GM19468 (cell line): ENCODE measurements around the gene PROM1.

Source experiments
- ATAC-seq: cut with Tn5 transposase; IDR thresholded peaks from one replicate; pipeline ENCODE4 v1.9.1; 2021; ENCODE audit warnings: mild to moderate bottlenecking, moderate library complexity, moderate number of reproducible peaks; ENCODE audit not compliant: unreplicated experiment; ENCODE audit errors: extremely low read depth

PROM1 gene

GRCh38 chr4:15958562-15958961 lies 125.3 kb downstream of the PROM1 start:
- ATAC-seq: no peak

GRCh38 chr4:15956179-15956850 lies 127.5 kb downstream of the PROM1 start:
- no peak for ATAC-seq

- ATAC-seq: no peak
These were observed 128.2 kb downstream of the PROM1 start for GRCh38 chr4:15955670-15956069.

- ATAC-seq: no peak
These were observed 130.2 kb downstream of the PROM1 start for GRCh38 chr4:15953625-15954024.

DNA sequence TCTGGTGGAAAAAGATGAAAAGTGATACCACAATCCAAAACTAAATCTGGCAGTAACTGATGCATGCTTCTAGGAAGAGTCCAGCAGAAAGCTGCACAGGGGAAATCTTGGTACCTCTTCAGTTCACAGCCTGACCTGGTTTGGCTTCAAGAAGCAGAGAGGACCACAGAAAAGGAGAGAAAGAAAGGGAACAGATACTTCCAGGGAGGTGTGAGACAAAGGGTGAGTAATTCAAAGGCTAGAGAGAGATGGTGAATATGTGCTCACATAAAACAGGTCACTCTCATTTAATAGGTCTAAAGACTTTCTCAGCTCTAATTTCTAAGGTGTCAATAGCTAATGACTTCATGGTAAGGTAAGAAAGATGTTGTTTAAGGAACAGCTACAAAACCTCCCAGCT lies 132.0 kb downstream of the PROM1 start:
- no peak for ATAC-seq

DNA sequence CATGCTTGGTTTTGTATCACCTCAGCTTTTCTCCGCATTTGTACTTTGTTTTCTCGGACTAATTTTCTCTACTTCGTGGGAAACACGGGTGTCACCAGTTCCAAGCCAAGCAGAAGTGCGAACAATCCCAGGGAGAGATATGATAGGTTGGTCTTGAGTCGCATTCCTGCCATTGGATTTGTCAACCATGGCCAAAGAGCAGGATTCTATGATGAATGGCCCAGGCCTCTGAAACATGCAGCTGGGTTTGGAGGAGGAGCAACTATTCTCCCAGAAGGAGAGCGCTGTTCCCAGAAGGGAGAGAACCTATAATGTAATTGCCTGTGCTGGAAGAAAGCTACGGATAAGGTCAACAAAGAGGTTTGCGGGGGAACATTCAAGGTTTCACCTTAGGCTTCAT lies 135.0 kb downstream of the PROM1 start:
- no peak for ATAC-seq

DNA sequence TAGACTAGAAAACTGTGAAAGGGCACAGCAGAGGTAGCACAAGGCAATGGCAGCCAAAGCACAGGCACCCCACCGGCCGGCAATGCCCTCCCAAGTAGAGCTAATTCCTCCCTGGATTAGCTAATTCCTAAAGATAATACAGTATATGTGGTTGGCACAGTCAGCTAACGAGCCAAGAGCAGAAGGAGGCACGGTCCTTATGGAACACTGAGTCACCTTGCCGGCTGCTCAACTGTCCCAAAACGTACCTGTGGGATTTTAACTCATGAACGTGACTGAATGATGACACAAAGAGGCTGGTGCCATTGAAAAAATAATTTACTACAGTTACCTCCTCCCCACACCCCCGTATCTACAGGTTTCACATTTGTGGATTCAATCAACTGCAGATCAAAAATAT lies 136.1 kb downstream of the PROM1 start:
- ATAC-seq: no peak

GRCh38 chr4:15945516-15945915 lies 138.3 kb downstream of the PROM1 start:
- ATAC-seq: no peak

- ATAC-seq: no peak
These were observed 138.9 kb downstream of the PROM1 start for GRCh38 chr4:15944895-15945294.

DNA sequence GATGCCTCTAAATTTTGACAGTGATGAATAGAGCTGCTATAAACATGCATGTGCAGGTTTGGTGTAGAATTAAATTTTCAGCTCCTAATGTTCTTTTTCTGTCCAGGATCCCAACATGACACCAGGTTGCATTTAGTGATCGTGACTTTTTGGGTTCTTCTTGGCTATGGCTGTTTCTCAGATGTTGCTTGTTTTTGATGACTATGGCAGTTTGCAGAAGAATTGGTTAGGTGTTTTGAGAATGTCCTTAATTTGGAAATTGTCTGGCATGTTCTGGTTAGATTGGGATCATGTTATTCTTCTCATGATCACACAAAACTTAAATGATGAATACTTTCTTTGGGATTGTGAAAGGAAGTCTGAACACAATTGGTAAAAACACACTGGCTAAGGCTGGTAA lies 141.5 kb downstream of the PROM1 start:
- no peak for ATAC-seq

DNA sequence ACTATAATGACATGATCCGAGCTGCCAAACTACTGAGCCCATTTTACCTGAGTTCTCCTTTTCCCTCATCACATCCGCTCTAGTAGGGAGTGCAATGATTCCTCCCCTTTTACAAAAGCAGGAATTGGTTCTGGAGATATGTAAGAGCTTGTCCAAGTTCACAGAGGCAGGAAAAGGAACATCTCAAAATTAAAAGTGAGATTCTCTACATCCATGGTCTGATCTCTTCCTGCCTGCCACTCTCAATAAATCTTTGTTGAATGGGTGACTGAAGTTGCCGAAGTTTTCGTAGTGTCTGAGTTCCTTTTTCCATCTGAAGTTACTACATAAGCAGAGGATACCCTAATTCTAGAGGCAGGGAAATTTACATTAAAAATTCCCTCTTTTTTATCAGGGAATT lies 145.2 kb downstream of the PROM1 start, which contains the start of gene FGFBP1:
Gene FGFBP1 (minus strand): TSS at position 101 of the 400 bp plus-strand sequence. CDS start 2,108 bp downstream, outside the sequence.
- ATAC-seq: no peak

GRCh38 chr4:15938182-15938581 lies 145.6 kb downstream of the PROM1 start:
- ATAC-seq: no peak

- no peak for ATAC-seq
These were observed 147.3 kb downstream of the PROM1 start for GRCh38 chr4:15936495-15936894.

DNA sequence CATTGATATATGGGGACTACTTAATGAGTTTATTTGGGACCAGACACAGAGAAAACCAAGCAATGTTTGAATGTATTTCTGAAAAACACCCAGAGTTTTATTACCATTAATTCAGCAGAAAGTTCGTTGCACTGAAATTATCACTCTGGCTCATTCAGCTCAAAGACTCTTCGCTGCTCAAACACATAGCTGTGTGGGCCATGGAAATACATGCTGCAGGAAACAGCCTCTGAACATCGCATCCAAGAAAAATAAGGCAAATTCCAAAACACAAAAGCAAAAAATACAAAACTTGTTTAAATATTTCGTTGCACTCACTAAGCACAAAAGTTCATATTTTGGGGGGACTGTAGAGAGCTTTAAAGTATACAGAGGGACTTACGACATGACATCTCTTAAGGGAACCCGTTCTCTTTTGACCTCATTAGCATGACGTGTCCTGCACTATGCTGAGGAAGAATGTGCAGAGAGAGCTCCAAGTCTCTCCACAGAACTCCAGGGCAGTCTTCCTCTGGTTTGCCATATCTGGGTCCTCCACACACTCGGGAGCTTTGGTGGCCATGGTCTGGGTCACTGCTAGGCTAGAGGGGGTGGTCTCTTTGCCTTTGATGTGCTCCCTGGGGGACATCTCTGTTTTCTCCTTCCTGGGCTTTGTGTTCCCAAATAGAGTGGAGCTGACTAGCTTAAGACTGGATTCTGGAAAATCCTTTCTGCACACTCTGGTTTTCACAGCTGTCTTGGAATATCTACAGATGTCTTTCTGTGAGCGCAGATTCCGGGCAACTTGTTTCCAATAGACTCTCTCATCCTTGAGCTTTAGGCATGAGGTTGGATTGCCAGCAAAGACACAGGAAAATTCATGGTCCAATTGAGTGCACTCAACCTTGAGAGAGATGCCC lies 148.1 kb downstream of the PROM1 start:
- ATAC-seq: no peak

DNA sequence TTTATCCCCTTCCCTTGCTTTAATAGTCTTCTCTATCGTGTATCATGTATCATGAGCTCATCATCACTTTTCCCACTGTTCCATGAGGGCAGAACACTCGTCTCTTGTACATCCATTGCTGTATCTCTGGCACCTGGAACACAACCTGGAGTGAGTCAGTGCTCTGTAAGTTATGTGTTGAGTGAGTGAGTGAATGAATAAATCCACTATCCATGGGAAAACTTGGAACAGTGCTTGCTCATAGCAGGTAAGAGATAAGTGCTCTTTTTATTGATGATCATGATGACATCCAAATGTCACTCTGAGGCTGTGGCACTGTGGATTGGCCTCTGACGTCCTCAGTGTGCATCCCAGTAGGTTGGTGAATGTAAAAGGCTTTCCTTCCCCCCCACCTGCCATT lies 149.6 kb downstream of the PROM1 start:
- ATAC-seq: no peak

DNA sequence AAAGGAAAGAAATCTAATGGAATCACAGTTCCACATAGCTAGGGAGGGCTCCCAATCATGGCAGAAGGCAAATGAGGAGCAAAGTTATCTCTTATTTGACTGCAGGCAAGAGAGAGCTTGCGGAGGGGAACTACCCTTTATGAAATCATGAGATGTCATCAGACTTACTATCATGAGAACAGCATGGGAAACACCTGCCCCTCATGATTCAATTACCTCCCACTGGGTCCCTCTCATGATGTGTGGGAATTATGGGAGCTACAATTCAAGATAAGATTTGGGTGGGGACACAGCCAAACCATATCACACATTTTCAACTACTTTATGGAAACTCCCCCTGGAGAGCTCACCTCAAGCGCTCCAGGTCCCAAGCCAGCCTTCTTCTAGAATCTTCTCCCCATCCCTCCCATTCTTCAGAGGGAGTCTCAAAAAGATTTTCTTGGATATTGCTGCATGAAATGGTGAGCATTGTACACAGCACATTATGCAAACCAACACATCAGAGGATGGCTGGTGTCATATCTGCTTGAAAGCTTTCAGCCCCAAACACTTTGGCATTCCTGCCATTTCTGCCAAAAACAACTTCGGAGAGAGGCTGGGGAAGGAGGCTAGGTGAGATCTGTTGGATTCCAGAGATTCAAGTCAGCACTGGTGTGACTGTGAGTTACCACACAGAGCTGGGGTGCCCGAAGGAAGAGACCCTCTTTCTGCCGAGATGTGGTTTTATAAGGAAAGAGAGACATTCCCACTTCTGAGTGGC lies 152.2 kb downstream of the PROM1 start:
- ATAC-seq: no peak

DNA sequence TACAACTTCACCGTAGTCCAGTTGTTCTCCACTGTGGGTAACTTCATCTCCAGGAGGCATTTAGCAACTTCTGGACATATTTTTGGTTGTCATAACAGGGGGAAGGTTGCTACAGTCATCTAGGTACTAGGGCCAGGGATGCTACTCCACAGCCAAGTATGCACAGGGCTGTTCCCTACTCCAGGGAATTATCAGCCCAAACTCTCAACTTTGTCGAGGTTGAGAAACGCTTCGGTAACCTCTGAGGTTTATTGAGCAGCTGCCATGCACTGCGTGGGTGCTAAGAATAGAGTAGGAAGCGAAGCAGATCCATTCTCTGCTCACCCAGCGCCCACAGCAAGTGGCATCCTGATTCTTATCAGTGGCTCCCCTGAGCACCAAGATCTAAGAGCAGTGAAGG lies 153.5 kb downstream of the PROM1 start:
- ATAC-seq: no peak

GRCh38 chr4:15929540-15929939 lies 154.3 kb downstream of the PROM1 start:
- no peak for ATAC-seq

GRCh38 chr4:15928883-15929282 lies 154.9 kb downstream of the PROM1 start:
- ATAC-seq: no peak

DNA sequence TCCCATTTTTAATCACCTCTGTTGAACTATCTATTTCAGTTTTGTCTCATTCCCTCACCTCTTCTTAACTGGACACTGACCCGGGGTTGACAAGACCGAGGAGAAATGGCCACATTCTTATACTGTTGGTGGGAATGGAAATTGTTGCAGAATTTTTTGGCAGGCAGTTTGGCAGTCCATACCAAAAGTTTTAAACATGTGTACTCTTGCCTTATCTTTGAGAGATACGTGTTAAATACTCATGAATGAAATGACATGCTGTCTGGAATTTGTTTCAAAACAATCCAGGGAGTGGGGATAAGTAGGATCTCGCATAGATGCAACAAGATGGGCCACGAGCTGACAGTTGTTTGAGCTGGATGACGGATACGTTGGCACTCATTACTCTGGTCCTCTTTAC lies 157.3 kb downstream of the PROM1 start:
- no peak for ATAC-seq

GRCh38 chr4:15925830-15926229 lies 158.0 kb downstream of the PROM1 start:
- no peak for ATAC-seq
